ENCODE results near the gene TIMP1. TPM values are rescaled to one million over a fixed set of nuclear protein-coding genes. Genes with fewer than 3 reads are reported as not detected.
A peak's percentile ranks its signal among the peaks of the same experiment; 100 is the strongest.

Gene TIMP1
- total RNA-seq (2022) (3.9 and 5.0 TPM in 2 replicates), Bru-seq, nascent RNA (percentile 12 among the genes with signal in this experiment), BruChase-seq, experiment 1, labeled RNA remaining after a 2-hour chase (percentile 21 among the genes with signal in this experiment), BruChase-seq, experiment 2, labeled RNA remaining after a 6-hour chase (percentile 27 among the genes with signal in this experiment)
- long read RNA-seq, transcript TIMP1-201 (6 exons, 892 nt), result major isoform, 6 of 6 reads
- long read RNA-seq, partial matches to known transcripts, result 0 of 6 reads
- long read RNA-seq, other reads (novel, unspliced or antisense), result 0 of 6 reads

GRCh38 chrX:47581731-47582647 is at the start of gene TIMP1:
Gene TIMP1, plus strand, starts transcription at chrX:47582436. Its CDS starts 980 bp downstream, at chrX:47583416.
- no peaks in the 10 kb centered on the region for H3K27me3 ChIP-seq (replicated peaks; ENCODE audit: control insufficient read depth, insufficient read depth, low read length)
- Mint-ChIP-seq H3K36me3 (ENCODE audit: insufficient read depth, unreplicated experiment) (no peaks in the 10 kb centered on the region), H3K27ac (ENCODE audit: unreplicated experiment) (no peak within 1 kb of the TSS), H3K4me3 (ENCODE audit: unreplicated experiment) (no peak within 1 kb of the TSS), H3K4me1 (ENCODE audit: low read depth, unreplicated experiment) (no peaks in the 10 kb centered on the region), H3K9me3 (ENCODE audit: unreplicated experiment) (no peaks in the 10 kb centered on the region), H3K27me3 (ENCODE audit: insufficient read depth, unreplicated experiment) (no peaks in the 10 kb centered on the region)
- H3K36me3 ChIP-seq (ENCODE audit: control insufficient read depth, insufficient read depth, low read length), result no peaks in the 10 kb centered on the region
- ChIA-PET POLR2A (no interaction called here), CTCF (no interaction called here)
- H3K4me1 ChIP-seq, result no peaks in the 10 kb centered on the region
- intact Hi-C loops (cut with micrococcal nuclease; ENCODE audit: unreplicated experiment), result no loop called here
- H3K9me3 ChIP-seq, result no peaks in the 10 kb centered on the region
- no TSS peak for BruUV-seq (replicated peaks)
- no peak for TF ChIP-seq CTCF (IDR thresholded peaks at IDR 0.05; ENCODE audit: insufficient read depth in 1 of 2, low read depth in 1 of 2, low read length in 1 of 2, severe bottlenecking in 1 of 2, unreplicated experiment in 1 of 2)
- no peak within 1 kb of the TSS for H3K4me3 ChIP-seq (ENCODE audit: low read depth, low read length)
- DNase-seq, result peak in 1 of 2 experiments; percentile 59

GRCh38 chrX:47539860-47540259 is 42.4 kb upstream of the TIMP1 start:
- no peak for TF ChIP-seq CTCF (IDR thresholded peaks at IDR 0.05; ENCODE audit: insufficient read depth in 1 of 2, low read depth in 1 of 2, low read length in 1 of 2, severe bottlenecking in 1 of 2, unreplicated experiment in 1 of 2)
- H3K27me3 ChIP-seq (replicated peaks; ENCODE audit: control insufficient read depth, insufficient read depth, low read length), result no peaks in the 10 kb centered on the region
- H3K4me1 ChIP-seq, result 0 out of 2 replicates have a peak, but pooled peaks cover 5% of the 10 kb centered on the region
- no peaks in the 10 kb centered on the region for H3K36me3 Mint-ChIP-seq (ENCODE audit: insufficient read depth, unreplicated experiment)
- H3K36me3 ChIP-seq (ENCODE audit: control insufficient read depth, insufficient read depth, low read length), result no peaks in the 10 kb centered on the region
- no peak overlapping the region for H3K27ac Mint-ChIP-seq (ENCODE audit: unreplicated experiment)
- no TSS peak for BruUV-seq (replicated peaks)
- no peaks in the 10 kb centered on the region for H3K9me3 ChIP-seq
- no peak for DNase-seq
- no peak overlapping the region for H3K4me3 Mint-ChIP-seq (ENCODE audit: unreplicated experiment)
- intact Hi-C loops (cut with micrococcal nuclease; ENCODE audit: unreplicated experiment), result no loop called here
- POLR2A ChIA-PET, result no interaction called here
- no peaks in the 10 kb centered on the region for H3K4me1 Mint-ChIP-seq (ENCODE audit: low read depth, unreplicated experiment)
- H3K27me3 Mint-ChIP-seq (ENCODE audit: insufficient read depth, unreplicated experiment), result no peaks in the 10 kb centered on the region
- H3K9me3 Mint-ChIP-seq (ENCODE audit: unreplicated experiment), result no peaks in the 10 kb centered on the region
- CTCF ChIA-PET, result no interaction called here
- no peak overlapping the region for H3K4me3 ChIP-seq (ENCODE audit: low read depth, low read length)

- intact Hi-C loops (cut with micrococcal nuclease; ENCODE audit: unreplicated experiment), result loop anchor here (1.0 kb wide), 5 partner anchors 15 to 210 kb away; partner anchors contain the start of genes ARAF and CFP
- Mint-ChIP-seq H3K36me3 (ENCODE audit: insufficient read depth, unreplicated experiment) (no peaks in the 10 kb centered on the region), H3K27ac (ENCODE audit: unreplicated experiment) (no peak overlapping the region), H3K4me1 (ENCODE audit: low read depth, unreplicated experiment) (no peaks in the 10 kb centered on the region), H3K4me3 (ENCODE audit: unreplicated experiment) (no peak overlapping the region), H3K27me3 (ENCODE audit: insufficient read depth, unreplicated experiment) (no peaks in the 10 kb centered on the region), H3K9me3 (ENCODE audit: unreplicated experiment) (no peaks in the 10 kb centered on the region)
- Histone ChIP-seq H3K4me1 (0 out of 2 replicates have a peak, but pooled peaks cover 5% of the 10 kb centered on the region), H3K27me3 (replicated peaks; ENCODE audit: control insufficient read depth, insufficient read depth, low read length) (no peaks in the 10 kb centered on the region), H3K9me3 (no peaks in the 10 kb centered on the region), H3K36me3 (ENCODE audit: control insufficient read depth, insufficient read depth, low read length) (no peaks in the 10 kb centered on the region), H3K4me3 (ENCODE audit: low read depth, low read length) (no peak overlapping the region)
- no TSS peak for BruUV-seq (replicated peaks)
- ChIA-PET POLR2A (interaction anchor here (2.1 kb wide), 1 partner anchor 15 kb away, joined by 9 read pairs; no protein-coding TSS in a partner anchor), CTCF (interaction anchor here (1.0 to 1.5 kb wide), 2 partner anchors 15 to 323 kb away, joined by 3 to 9 read pairs; no protein-coding TSS in a partner anchor)
- peak; percentile 46 to 55 for TF ChIP-seq CTCF (IDR thresholded peaks at IDR 0.05; ENCODE audit: insufficient read depth in 1 of 2, low read depth in 1 of 2, low read length in 1 of 2, severe bottlenecking in 1 of 2, unreplicated experiment in 1 of 2)
- peak; percentile 77 to 86 for DNase-seq
Observed at GRCh38 chrX:47540754-47541538, 41.3 kb upstream of the TIMP1 start.

Measured in Caco-2 (cell line).